Mesothelial cell of epicardium (in vitro differentiated cells): ENCODE measurements around the gene DDI2. TPM values are rescaled to one million over a fixed set of nuclear protein-coding genes. Genes with fewer than 3 reads are reported as not detected.
"Not testable (repeated sequence)": the region's sequence is repeated elsewhere in the genome, so short reads cannot be mapped to it uniquely, and the experiment has no call there.

Source experiments
- DNase-seq, 2 experiments: peaks; one replicate each; pipeline ENCODE4 v3.0.0; 2021; ENCODE audit warnings: low spot score in 2 of 2; ENCODE audit not compliant: unreplicated experiment in 2 of 2
- H3K27ac Mint-ChIP-seq: 2 replicates; pipeline ENCODE4 v1.8.0; 2021; ENCODE audit warnings: mixed read lengths
- H3K27me3 Mint-ChIP-seq: 2 replicates; pipeline ENCODE4 v1.8.0; 2021; ENCODE audit warnings: low read depth, mixed read lengths
- H3K36me3 Mint-ChIP-seq: 2 replicates; pipeline ENCODE4 v1.8.0; 2021; ENCODE audit warnings: mixed read lengths
- H3K4me1 Mint-ChIP-seq: 2 replicates; pipeline ENCODE4 v1.8.0; 2021; ENCODE audit warnings: mixed read lengths
- H3K4me3 Mint-ChIP-seq: 2 replicates; pipeline ENCODE4 v1.8.0; 2021; ENCODE audit warnings: mild to moderate bottlenecking, moderate library complexity, mixed read lengths
- H3K9me3 Mint-ChIP-seq: 2 replicates; pipeline ENCODE4 v1.8.0; 2021; ENCODE audit warnings: mixed read lengths
- total RNA-seq: library from RNA; stranded (reverse); gene quantifications from 3 replicates; pipeline ENCODE4 v1.2.1, GENCODE V29; 2021
- TF ChIP-seq, protein P1 (sequence below): fragments of 200-600 bp; sonication (generic); IDR thresholded peaks from one replicate; pipeline ENCODE4 v1.5.0; 2021; ENCODE audit warnings: antibody characterized with exemption; ENCODE audit not compliant: unreplicated experiment

Gene DDI2
- total RNA-seq, 1 donor from 2014 or later = 34.5 TPM

DNA sequence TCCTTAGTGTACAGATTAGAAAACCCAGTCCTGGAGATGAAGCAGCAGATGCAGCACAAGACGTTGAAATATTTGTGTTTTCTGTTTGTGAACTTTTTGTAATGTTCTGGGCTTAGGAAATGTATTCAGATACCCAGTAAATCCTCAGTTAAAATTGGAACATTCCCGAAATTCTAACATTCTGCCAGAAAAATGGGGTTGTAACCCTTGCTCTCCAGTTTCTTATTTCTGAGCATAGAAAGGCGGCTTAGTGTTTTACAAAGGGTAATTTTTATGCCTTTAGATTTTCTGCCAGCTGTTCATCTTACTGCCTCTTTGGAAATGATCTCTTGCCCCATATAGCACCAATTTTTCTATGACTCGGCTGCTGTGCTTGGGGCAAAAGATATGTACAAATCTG lies 20.6 kb downstream of the DDI2 start:
- Mint-ChIP-seq H3K27me3 (no peaks in the 10 kb centered on the region), H3K36me3 (peaks cover 45% of the 10 kb centered on the region), H3K4me3 (no peak overlapping the region), H3K9me3 (no peaks in the 10 kb centered on the region), H3K4me1 (no peaks in the 10 kb centered on the region), H3K27ac (no peak overlapping the region)
- TF ChIP-seq, protein P1, sequence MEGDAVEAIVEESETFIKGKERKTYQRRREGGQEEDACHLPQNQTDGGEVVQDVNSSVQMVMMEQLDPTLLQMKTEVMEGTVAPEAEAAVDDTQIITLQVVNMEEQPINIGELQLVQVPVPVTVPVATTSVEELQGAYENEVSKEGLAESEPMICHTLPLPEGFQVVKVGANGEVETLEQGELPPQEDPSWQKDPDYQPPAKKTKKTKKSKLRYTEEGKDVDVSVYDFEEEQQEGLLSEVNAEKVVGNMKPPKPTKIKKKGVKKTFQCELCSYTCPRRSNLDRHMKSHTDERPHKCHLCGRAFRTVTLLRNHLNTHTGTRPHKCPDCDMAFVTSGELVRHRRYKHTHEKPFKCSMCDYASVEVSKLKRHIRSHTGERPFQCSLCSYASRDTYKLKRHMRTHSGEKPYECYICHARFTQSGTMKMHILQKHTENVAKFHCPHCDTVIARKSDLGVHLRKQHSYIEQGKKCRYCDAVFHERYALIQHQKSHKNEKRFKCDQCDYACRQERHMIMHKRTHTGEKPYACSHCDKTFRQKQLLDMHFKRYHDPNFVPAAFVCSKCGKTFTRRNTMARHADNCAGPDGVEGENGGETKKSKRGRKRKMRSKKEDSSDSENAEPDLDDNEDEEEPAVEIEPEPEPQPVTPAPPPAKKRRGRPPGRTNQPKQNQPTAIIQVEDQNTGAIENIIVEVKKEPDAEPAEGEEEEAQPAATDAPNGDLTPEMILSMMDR = no peak
- DNase-seq = no peak

DNA sequence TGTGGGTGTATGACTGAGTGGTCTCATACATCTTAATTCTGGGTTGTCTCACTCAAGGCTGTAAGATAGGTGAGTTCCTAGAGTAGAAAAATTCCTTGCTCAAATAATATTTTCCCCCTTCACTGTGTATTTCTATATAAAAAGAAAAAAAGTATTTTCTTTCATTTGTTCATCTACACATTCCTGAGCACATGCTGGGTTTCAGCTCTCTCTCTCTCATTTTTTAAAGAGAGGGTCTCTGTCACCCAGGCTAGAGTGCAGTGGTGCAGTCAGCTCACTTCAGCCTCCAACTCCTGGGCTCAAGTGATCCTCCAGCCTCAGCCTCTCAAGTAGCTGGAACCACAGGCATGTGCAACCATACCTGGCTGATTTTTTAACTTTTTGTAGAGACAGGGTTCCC lies 22.0 kb downstream of the DDI2 start:
- Mint-ChIP-seq H3K4me3 (no peak overlapping the region), H3K36me3 (peaks cover 47% of the 10 kb centered on the region)
- TF ChIP-seq, protein P1 = no peak

DNA sequence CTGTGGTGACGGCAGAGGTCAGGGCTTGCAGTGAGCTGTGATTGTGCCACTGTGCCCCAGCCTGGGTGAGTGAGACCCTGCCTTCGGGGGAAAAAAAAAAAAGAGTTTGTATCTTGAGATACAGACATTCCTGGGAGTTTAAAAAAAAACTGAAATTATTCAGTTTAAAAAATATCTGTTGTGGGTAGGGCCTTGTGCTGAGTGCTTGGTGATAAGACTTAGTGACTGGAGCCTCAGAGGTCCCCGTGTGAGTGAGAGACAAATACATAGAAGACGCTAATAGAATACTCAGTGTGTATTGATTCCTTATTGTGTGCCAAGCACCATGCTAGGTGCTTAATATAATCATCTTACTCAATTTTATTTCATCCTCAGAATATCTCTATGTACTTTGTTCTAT lies 22.7 kb downstream of the DDI2 start:
- no peaks in the 10 kb centered on the region for H3K4me1 Mint-ChIP-seq
- H3K4me3 Mint-ChIP-seq = no peak overlapping the region
- no peaks in the 10 kb centered on the region for H3K9me3 Mint-ChIP-seq
- H3K27ac Mint-ChIP-seq = no peak overlapping the region
- no peak for DNase-seq
- TF ChIP-seq, protein P1 = no peak
- no peaks in the 10 kb centered on the region for H3K27me3 Mint-ChIP-seq
- peaks cover 46% of the 10 kb centered on the region for H3K36me3 Mint-ChIP-seq

More for the DNA sequence above, 22.0 kb downstream of the DDI2 start:
- no peak overlapping the region for H3K27ac Mint-ChIP-seq
- DNase-seq = no peak
- H3K9me3 Mint-ChIP-seq = no peaks in the 10 kb centered on the region
- no peaks in the 10 kb centered on the region for H3K27me3 Mint-ChIP-seq
- H3K4me1 Mint-ChIP-seq = no peaks in the 10 kb centered on the region

DNA sequence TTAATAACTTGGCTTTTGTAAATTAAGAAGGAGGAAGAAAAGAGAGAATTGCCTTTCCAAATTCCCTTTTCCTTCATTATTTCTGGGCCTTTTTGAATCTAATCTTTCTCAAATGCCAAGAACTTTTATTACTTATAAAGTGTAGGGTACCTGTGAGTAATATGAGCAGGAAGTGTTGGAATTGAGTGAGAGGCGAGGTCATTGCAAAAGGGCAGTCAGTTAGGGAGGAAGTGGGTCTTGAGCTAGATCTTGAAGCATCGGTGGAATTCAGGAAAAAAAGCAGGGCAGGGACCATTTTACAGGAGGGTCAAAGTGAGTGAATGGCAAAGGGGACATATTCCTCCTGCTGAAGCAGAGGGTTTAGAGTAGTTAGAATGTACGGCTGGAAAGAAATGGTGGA lies 23.4 kb downstream of the DDI2 start:
- no peak for DNase-seq
- H3K27me3 Mint-ChIP-seq = no peaks in the 10 kb centered on the region
- no peaks in the 10 kb centered on the region for H3K9me3 Mint-ChIP-seq
- peaks cover 52% of the 10 kb centered on the region for H3K36me3 Mint-ChIP-seq
- TF ChIP-seq, protein P1 = no peak
- no peak overlapping the region for H3K27ac Mint-ChIP-seq
- H3K4me1 Mint-ChIP-seq = no peaks in the 10 kb centered on the region
- H3K4me3 Mint-ChIP-seq = no peak overlapping the region

DNA sequence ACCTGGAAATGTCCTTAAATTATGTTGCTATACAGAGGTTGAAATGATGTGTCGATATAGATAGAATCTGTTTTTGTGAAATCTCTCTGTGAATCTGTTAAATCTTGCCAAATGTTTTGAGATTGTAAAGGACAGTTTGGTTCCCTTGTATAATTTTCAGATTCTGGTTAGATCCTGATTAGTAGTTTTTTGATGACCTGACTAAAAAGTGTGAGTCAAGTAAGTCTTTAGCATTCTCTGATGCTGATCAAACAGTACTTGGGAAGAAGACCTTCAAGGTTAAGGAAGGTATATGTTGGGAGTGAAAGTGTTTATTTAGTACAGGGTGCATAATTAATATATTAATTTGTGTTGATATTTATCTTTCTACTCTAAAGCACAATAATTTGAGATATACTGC lies 32.7 kb downstream of the DDI2 start:
- Mint-ChIP-seq H3K27me3 (no peaks in the 10 kb centered on the region), H3K36me3 (peaks cover 36% of the 10 kb centered on the region), H3K27ac (no peak overlapping the region), H3K4me3 (no peak overlapping the region), H3K9me3 (no peaks in the 10 kb centered on the region), H3K4me1 (no peaks in the 10 kb centered on the region)
- no peak for DNase-seq
- TF ChIP-seq, protein P1 = no peak

DNA sequence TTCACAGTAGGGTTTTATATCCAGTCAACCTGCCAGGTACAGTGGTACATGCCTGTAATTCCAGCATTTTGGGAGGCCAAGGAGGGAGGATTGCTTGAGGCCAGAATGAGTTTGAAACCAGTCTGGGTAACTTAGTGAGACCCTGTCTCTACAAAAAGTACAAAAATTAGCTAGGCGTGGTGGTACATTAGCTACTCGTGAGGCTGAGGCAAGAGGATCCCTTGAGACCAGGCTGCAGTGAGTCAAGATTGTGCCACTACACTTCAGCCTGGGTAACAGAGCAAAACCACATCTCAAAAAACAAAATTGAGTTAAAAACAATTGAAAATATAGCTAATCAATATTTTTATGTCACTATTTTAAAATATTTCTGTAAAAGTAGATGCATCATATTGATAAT lies 33.2 kb downstream of the DDI2 start:
- no peaks in the 10 kb centered on the region for H3K9me3 Mint-ChIP-seq
- peaks cover 33% of the 10 kb centered on the region for H3K36me3 Mint-ChIP-seq
- DNase-seq = no peak
- H3K27ac Mint-ChIP-seq = no peak overlapping the region
- TF ChIP-seq, protein P1 = no peak
- H3K4me1 Mint-ChIP-seq = no peaks in the 10 kb centered on the region
- no peaks in the 10 kb centered on the region for H3K27me3 Mint-ChIP-seq
- H3K4me3 Mint-ChIP-seq = no peak overlapping the region

DNA sequence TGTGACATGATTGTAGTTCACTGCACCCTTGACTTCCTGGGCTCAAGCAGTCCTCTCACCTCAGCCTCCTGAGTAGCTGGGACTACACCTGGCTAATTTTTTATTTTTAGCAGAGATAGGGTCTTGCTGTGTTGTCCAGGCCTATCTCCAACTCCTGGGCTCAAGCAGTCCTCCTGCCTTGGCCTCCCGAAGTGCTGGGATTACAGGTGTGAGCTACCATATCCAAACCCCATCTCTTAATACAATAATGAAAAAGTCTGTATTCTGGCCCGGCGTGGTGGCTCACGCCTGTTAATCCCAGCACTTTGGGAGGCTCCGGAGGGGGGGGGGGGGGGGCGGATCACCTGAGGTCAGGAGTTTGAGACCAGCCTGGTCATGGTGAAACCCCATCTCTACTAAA lies 34.9 kb downstream of the DDI2 start:
- not testable (repeated sequence) for H3K4me1 Mint-ChIP-seq, H3K4me3 Mint-ChIP-seq, H3K27me3 Mint-ChIP-seq, H3K9me3 Mint-ChIP-seq, DNase-seq, H3K27ac Mint-ChIP-seq
- peaks cover 34% of the 10 kb centered on the region for H3K36me3 Mint-ChIP-seq
